Epithelial cell of proximal tubule (primary cell): ENCODE measurements around the gene TRPM8. TPM values are rescaled to one million over a fixed set of nuclear protein-coding genes. Genes with fewer than 3 reads are reported as not detected.

ENCODE experiments used
- DNase-seq: peaks from one replicate; pipeline ENCODE4 v3.0.0-alpha.2; 2011; ENCODE audit warnings: low read depth
- H3K4me3 ChIP-seq: 2 replicates; pipeline ENCODE4 v1.5.1; 2011; ENCODE audit warnings: low read depth, mild to moderate bottlenecking, low read length
- total RNA-seq: library from RNA; depleted of rRNA; stranded (reverse); fragments of >200 nt; gene quantifications from 2 replicates; pipeline ENCODE4 v1.2.3, GENCODE V29; 2015
- TF ChIP-seq, protein P1 (sequence below): conservative IDR thresholded peaks from 2 replicates; pipeline ENCODE4 v1.5.1; 2012; ENCODE audit warnings: low read depth, mild to moderate bottlenecking, low read length

The TRPM8 gene
- total RNA-seq, 1 donor from 2014 or later = 4.1 TPM

DNA sequence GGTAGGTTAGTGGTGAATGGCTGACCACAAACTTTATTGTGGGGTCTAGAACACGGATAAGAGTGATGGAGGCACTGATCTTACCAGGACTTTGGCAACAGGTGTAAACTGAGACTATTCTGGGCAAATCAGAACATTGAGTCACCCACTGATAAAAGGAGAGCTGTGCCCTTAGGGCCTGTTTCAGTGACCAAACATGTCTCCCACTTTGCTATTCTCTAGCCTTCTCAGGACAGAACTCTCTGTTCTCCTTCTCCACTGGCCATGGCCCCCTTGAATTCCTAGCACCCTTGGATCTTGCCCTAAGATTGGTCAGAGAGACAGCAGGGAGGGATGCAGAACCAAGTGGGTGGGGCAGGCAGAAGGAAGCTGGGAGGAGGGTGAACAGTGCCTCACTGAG, 18.3 kb downstream of the TRPM8 start:
- no peak for DNase-seq
- TF ChIP-seq, protein P1, sequence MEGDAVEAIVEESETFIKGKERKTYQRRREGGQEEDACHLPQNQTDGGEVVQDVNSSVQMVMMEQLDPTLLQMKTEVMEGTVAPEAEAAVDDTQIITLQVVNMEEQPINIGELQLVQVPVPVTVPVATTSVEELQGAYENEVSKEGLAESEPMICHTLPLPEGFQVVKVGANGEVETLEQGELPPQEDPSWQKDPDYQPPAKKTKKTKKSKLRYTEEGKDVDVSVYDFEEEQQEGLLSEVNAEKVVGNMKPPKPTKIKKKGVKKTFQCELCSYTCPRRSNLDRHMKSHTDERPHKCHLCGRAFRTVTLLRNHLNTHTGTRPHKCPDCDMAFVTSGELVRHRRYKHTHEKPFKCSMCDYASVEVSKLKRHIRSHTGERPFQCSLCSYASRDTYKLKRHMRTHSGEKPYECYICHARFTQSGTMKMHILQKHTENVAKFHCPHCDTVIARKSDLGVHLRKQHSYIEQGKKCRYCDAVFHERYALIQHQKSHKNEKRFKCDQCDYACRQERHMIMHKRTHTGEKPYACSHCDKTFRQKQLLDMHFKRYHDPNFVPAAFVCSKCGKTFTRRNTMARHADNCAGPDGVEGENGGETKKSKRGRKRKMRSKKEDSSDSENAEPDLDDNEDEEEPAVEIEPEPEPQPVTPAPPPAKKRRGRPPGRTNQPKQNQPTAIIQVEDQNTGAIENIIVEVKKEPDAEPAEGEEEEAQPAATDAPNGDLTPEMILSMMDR = no peak
- no peak overlapping the region for H3K4me3 ChIP-seq

DNA sequence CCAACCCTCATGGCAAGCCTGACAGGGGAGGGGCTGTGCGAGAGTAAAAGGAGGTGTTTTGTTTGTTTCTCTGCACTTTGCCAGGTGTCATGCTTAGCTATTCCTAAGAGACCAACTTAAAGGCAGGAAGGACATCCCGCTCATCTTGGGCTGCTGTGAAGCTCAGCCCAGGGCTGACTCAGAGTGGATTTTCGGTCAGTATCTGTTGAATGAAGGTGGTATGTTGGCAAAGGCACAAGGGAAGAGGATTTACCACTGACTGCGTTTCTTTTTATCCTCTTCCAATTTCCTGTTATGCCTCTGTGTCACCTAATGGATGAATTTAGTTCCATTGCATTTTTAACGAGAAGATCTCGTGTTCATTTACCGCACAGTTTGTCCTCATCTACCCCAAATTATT, 18.9 kb downstream of the TRPM8 start:
- TF ChIP-seq, protein P1 = no peak
- no peak for DNase-seq

DNA sequence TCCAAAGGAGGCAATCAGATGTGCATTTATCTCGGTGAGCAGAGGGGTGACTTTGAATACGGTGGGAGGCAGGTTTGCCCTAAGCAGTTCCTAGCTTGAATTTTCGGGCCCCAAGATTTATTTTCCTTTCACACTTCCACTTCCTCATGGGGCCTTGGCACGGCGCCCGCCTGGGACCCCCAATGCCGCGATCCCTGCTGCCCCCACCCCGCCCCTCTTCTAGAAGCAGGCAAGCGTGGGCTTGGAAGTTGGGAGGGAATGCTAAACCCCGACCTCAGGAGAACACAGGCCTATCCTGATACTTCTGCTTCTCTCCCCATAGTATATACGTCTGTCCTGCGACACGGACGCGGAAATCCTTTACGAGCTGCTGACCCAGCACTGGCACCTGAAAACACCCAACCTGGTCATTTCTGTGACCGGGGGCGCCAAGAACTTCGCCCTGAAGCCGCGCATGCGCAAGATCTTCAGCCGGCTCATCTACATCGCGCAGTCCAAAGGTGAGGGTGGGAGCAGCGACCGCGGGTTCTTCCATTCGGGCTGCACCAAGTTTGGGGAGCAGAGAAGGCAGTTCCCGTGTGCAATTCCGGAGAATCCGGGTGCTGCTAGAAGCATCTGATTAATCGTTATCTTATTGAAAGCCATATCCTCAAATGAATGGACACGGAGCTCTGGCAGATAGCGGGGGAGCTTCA, 21.6 kb downstream of the TRPM8 start:
- TF ChIP-seq, protein P1 = no peak
- peak overlapping the region; percentile 50 for H3K4me3 ChIP-seq
- no peak for DNase-seq

More for the DNA sequence above, 18.9 kb downstream of the TRPM8 start:
- no peak overlapping the region for H3K4me3 ChIP-seq

DNA sequence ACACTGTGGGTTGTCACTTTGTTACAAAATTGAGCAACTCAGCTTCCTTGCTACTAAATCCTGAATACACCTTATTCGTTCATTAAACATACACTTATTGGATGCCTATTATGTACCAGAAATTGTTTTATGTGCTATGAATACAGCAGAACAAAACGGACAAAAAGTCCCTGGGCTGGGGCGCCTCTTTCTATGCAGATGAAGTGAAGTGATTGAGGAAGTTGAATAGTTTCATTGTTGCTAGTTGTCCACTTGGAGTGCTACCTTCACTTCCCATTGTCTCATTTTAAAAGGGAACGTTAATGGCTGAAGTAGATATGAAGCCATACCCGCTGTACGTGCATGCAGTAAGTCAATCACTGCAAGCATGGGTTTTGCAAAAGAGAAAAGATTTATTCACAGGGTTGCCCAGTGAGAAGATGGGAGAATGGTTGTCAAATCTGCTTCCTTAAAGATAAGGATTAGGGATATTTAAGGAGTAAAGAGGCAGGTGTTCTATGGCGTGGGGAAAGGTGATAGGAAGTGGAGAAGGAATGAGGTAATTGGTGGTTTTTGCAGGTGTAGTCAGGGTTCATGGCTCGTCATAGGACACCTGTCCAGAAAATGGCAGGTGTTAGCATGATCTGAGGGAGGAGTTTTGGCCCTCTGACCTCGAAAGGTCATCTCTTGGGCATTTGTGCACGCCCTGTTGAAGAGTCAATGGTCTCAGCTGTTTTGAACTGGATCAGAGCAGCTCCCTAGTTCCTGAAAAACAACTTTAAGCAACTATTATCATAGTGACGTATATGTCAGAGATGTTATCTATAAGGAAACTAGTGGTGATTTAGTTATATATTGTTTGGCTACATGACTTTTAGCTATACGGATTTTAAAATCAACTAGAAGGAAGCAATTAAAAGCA, 23.5 kb downstream of the TRPM8 start:
- TF ChIP-seq, protein P1 = no peak
- H3K4me3 ChIP-seq = no peak overlapping the region
- DNase-seq = no peak

DNA sequence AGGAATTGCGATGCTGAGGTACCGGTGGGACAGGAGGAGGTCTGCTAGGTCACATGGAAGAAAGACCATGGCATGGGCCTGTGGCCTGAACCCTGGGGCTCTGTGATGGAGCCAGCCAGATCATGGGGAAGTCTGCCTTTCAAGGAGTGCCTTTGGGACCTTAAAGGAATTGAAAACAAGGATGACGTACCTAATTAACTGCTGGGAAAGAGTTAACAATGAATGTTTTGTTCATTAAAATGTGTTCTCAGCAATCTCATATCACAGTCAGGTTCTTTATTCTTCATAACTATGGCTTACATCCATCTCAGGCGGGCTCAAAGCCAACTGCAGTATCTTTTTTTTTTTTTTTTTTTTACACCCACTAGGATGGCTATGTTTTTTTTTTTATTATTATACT, 25.6 kb downstream of the TRPM8 start:
- no peak overlapping the region for H3K4me3 ChIP-seq
- DNase-seq = no peak
- TF ChIP-seq, protein P1 = no peak

DNA sequence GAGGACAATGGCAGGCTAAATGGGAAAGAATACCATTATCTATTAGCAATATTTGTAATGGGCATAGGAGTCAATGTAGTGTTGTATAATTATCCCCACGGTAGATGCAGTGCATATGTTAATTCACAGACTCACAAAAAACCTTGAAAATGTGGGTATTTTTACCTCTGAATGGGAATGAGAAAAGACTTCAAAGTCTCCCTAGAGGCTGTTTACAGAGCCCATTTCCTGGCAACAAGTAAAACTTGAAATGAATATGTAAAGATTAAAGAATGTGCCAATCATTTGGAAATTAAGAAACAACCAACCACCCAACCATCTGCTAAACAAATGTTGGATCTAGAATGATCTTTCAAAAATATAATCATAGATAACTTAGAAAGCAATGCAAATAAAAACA, 27.1 kb downstream of the TRPM8 start:
- no peak overlapping the region for H3K4me3 ChIP-seq
- no peak for DNase-seq
- TF ChIP-seq, protein P1 = no peak
